ENCODE data around the gene PLPP4.

PLPP4 gene

GRCh38 chr10:120607016-120607709 lies 150.1 kb downstream of the PLPP4 start:
- H3K4me3 ChIP-seq (ENCODE audit: low read length), result no peak overlapping the region
- peak; percentile 32 for DNase-seq (ENCODE audit: low read depth)
- TF ChIP-seq, protein P1, sequence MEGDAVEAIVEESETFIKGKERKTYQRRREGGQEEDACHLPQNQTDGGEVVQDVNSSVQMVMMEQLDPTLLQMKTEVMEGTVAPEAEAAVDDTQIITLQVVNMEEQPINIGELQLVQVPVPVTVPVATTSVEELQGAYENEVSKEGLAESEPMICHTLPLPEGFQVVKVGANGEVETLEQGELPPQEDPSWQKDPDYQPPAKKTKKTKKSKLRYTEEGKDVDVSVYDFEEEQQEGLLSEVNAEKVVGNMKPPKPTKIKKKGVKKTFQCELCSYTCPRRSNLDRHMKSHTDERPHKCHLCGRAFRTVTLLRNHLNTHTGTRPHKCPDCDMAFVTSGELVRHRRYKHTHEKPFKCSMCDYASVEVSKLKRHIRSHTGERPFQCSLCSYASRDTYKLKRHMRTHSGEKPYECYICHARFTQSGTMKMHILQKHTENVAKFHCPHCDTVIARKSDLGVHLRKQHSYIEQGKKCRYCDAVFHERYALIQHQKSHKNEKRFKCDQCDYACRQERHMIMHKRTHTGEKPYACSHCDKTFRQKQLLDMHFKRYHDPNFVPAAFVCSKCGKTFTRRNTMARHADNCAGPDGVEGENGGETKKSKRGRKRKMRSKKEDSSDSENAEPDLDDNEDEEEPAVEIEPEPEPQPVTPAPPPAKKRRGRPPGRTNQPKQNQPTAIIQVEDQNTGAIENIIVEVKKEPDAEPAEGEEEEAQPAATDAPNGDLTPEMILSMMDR (IDR thresholded peaks at IDR 0.05; ENCODE audit: insufficient read depth, low read depth, low read length, missing control alignments), result no peak

DNA sequence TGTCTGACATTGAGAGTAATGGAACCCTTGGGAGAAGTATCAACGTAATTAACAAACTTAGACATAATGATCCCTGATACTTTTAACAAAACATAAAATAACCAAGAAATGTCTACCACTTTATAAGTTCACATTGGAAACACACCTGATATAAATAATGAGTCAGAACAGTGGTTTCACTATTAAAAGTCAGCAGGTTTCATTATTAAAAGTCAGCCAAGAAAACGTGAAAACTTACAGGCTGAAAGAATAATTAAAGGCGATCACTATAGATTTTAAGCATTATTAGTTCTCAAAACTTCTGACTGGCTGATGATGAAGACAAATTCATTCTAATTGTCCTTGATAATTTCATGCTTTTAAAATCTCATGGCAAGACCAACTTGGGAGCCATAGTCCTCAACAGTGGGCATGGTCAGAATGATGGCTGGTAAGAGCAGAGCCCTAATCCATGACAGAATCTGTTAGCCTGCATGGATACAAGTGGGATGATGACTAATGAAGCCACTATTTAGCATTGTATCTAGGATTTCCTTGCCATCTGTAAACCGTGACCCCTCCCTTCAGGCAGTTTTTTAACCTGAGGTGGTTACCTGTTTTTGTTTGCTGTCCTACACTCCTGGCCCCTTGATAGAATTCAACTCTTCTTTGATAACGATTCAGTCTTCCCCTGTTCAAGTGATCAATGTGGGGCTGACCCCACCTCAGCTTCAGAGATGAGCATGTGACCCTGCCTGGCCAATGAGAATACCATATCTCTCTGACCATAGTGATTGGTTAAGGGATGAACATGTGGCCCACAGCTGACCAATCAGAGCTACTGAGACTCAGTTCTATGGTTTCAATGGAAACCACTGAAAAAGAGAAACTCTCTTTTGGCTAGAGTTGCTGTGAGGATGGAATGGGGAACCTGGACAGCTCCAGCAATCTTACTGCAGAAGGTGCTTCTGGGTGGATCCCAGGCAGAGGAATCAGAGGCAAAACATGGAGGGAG lies 151.0 kb downstream of the PLPP4 start:
- DNase-seq (ENCODE audit: low read depth), result peak; percentile 13
- TF ChIP-seq, protein P1 (IDR thresholded peaks at IDR 0.05; ENCODE audit: insufficient read depth, low read depth, low read length, missing control alignments), result no peak
- no peak overlapping the region for H3K4me3 ChIP-seq (ENCODE audit: low read length)

DNA sequence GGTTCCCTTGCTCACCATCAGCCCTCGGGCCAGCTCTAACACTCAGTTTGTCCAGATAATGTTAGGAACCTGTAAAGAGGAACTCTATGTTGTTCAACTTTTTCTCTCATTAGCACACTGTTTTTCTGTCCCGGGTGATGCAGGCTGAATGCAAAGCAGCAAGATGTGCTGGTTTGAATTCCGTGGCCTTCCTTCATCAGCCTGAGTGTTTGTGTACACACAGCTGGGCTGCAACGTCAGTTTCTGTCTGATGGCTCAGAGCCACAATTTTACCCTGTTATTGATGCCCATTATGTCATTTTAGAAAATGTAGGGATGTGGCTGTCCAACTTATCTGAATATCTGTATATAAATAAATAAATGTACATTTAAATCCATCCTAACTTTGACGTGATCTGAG lies 152.0 kb downstream of the PLPP4 start:
- TF ChIP-seq, protein P1 (IDR thresholded peaks at IDR 0.05; ENCODE audit: insufficient read depth, low read depth, low read length, missing control alignments), result no peak
- no peak overlapping the region for H3K4me3 ChIP-seq (ENCODE audit: low read length)
- DNase-seq (ENCODE audit: low read depth), result no peak

DNA sequence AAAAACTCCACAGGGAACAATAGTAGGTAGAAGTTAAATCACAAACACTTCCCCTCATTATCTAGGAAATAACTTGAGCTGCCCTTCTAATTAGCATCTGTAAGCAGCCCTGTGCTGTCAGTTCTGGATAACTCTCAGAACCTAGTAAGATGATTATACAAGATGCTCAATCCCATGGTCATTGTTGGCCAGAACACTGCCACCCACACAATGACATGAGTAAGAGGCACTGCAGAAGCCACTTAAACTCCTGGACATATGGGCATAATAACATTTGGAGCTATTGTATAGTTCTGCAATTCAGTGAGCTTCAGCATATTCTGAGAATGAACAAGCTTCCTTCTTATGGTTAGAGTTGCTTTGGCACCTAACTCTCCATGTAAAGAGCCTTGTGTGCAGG lies 153.8 kb downstream of the PLPP4 start:
- TF ChIP-seq, protein P1 (IDR thresholded peaks at IDR 0.05; ENCODE audit: insufficient read depth, low read depth, low read length, missing control alignments), result no peak
- DNase-seq (ENCODE audit: low read depth), result no peak
- H3K4me3 ChIP-seq (ENCODE audit: low read length), result no peak overlapping the region

- H3K4me3 ChIP-seq (ENCODE audit: low read length), result no peak overlapping the region
- TF ChIP-seq, protein P1 (IDR thresholded peaks at IDR 0.05; ENCODE audit: insufficient read depth, low read depth, low read length, missing control alignments), result no peak
- DNase-seq (ENCODE audit: low read depth), result no peak
Observed at GRCh38 chr10:120612756-120613155, 155.7 kb downstream of the PLPP4 start.

DNA sequence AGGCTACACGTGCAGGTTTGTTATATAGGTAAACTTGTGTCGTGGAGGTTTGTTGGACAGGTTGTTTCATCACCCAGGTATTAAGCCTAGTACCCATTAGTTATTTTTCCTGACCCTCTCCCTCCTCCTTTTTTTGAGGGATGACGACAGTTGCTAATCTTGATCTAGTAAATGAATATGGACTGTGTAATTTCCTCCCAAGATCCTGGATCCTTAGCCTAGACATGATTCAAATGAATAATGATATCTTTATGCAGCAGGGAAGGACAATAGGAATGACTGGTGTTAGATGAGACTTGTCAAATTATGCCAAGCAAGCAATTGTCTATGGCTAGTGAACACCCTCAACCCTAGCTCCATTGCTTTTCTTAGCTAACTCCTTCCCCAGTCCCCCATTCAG lies 156.2 kb downstream of the PLPP4 start:
- peak; percentile 34 for DNase-seq (ENCODE audit: low read depth)

More for the DNA sequence above, 156.2 kb downstream of the PLPP4 start:
- TF ChIP-seq, protein P1 (IDR thresholded peaks at IDR 0.05; ENCODE audit: insufficient read depth, low read depth, low read length, missing control alignments), result no peak
- no peak overlapping the region for H3K4me3 ChIP-seq (ENCODE audit: low read length)

All from epithelial cell of esophagus (primary cell).